Uterus (tissue), 2 donors: ENCODE measurements around the gene CMKLR1.

ENCODE experiments used
- POLR2A ChIP-seq, 2 donors: fragments of 450-650 bp; IDR thresholded peaks; one replicate each; pipeline ENCODE4 v1.6.1; 2016; ENCODE audit warnings: antibody characterized with exemption in 2 of 2, mild to moderate bottlenecking in 1 of 2, moderate library complexity in 1 of 2
- TF ChIP-seq, protein P1 (sequence below), 4 experiments: fragments of 200-600 bp in 2 of 4; fragments of 450-650 bp in 2 of 4; sonication (generic) in 2 of 4; IDR thresholded peaks; one replicate each; pipeline ENCODE4 v1.5.1; 2016 to 2019; ENCODE audit warnings: antibody characterized with exemption in 4 of 4, mild to moderate bottlenecking in 2 of 4, moderate library complexity in 1 of 4

DNA sequence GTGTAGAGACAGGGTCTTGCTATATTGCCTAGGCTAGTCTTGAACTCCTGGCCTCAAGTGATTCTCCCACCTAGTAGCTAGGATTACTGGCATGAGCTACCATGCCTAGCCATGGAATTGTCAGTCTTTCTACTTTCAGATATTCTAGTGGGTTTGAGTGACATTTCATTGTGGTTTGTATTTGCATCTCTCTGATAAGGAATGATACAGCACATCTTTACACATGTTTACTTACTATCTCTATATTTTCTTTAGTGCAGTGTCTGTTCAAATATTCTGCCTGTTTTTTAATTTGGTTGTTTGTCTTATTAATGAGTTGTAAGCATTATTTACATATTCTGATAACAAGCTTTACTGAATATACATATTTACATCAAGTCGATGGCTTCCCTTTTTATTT is 73.6 kb downstream of the CMKLR1 start:
- TF ChIP-seq, protein P1, sequence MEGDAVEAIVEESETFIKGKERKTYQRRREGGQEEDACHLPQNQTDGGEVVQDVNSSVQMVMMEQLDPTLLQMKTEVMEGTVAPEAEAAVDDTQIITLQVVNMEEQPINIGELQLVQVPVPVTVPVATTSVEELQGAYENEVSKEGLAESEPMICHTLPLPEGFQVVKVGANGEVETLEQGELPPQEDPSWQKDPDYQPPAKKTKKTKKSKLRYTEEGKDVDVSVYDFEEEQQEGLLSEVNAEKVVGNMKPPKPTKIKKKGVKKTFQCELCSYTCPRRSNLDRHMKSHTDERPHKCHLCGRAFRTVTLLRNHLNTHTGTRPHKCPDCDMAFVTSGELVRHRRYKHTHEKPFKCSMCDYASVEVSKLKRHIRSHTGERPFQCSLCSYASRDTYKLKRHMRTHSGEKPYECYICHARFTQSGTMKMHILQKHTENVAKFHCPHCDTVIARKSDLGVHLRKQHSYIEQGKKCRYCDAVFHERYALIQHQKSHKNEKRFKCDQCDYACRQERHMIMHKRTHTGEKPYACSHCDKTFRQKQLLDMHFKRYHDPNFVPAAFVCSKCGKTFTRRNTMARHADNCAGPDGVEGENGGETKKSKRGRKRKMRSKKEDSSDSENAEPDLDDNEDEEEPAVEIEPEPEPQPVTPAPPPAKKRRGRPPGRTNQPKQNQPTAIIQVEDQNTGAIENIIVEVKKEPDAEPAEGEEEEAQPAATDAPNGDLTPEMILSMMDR (IDR thresholded peaks at IDR 0.05): no peak
- TF ChIP-seq POLR2A (IDR thresholded peaks at IDR 0.05): no peak
